Activated T-helper 17 cell treated with anti-CD3 and anti-CD28 coated beads, Interleukin-2, amount 50 U/mL, for 72 hours (primary cell): ENCODE data around the gene NAPA. TPM values are rescaled to one million over a fixed set of nuclear protein-coding genes. Genes with fewer than 3 reads are reported as not detected.

Experiments used
- ATAC-seq: fragments of 150-1000 bp; cut with Tn5 transposase; replicated peaks from 2 replicates; pipeline ENCODE4 v1.10.0; 2021; ENCODE audit warnings: mild to moderate bottlenecking, moderate library complexity
- H3K27ac Mint-ChIP-seq: one replicate; pipeline ENCODE4 v1.8.0; 2022; ENCODE audit warnings: mixed read lengths
- H3K27me3 Mint-ChIP-seq: one replicate; pipeline ENCODE4 v1.8.0; 2022; ENCODE audit warnings: mixed read lengths
- H3K36me3 Mint-ChIP-seq: one replicate; pipeline ENCODE4 v1.8.0; 2022; ENCODE audit warnings: low read depth, mild to moderate bottlenecking, mixed read lengths
- H3K4me1 Mint-ChIP-seq: one replicate; pipeline ENCODE4 v1.8.0; 2022; ENCODE audit warnings: mixed read lengths
- H3K4me3 Mint-ChIP-seq: one replicate; pipeline ENCODE4 v1.8.0; 2022; ENCODE audit warnings: mild to moderate bottlenecking, mixed read lengths
- H3K9me3 Mint-ChIP-seq: one replicate; pipeline ENCODE4 v1.8.0; 2022; ENCODE audit warnings: mixed read lengths
- total RNA-seq, 2 donors: library from RNA; stranded (reverse); gene quantifications; one replicate each; pipeline ENCODE4 v1.2.3, GENCODE V29; 2022

The NAPA gene
- total RNA-seq, 2 donors from 2014 or later: 33.7 to 72.4 TPM

DNA sequence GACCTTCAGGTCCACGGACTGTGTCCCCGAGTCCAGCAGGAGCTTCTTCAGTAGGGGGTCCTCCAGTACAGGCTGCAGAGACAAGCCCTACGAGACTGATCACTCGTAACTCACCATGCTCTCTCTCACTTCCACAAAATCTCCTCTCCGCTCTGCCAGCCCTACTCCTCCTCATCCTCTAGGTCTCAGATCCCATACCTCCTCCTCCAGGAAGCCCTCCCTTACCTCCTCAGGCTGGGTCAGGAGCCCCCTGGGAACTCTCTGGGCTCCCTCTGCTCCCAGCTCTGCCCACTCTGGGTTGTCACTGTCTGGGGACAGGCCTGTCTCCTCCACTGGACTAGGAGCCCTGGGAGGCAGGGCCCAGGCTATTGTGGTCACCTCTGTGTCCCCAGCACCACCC lies 23.9 kb upstream of the NAPA start:
- Mint-ChIP-seq H3K27me3 (peaks cover under 1% of the 10 kb centered on the region), H3K4me1 (peaks cover 5% of the 10 kb centered on the region), H3K9me3 (no peaks in the 10 kb centered on the region), H3K36me3 (no peaks in the 10 kb centered on the region), H3K4me3 (no peak overlapping the region), H3K27ac (peak overlapping the region; percentile 52)
- no peak for ATAC-seq

DNA sequence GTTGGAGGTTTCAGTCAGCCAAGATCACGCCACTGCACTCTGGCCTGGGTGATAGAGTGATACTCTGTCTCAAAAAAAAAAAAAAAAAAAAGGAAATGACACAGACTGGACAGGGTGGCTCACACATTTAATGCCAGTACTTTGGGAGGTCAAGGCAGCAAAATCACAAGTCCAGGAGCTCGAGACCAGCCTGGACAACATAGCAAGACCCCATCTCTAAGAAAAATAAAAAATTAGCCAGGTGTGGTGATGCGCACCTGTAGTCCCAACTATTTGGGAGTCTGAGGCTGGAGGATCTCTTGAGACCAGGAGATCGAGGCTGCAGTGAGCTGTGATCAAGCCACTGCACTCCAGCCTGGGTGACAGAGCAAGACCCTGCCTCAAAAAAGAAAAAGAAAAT lies 22.6 kb upstream of the NAPA start:
- no peaks in the 10 kb centered on the region for H3K27me3 Mint-ChIP-seq
- ATAC-seq: no peak
- no peak overlapping the region for H3K27ac Mint-ChIP-seq
- no peak overlapping the region for H3K4me3 Mint-ChIP-seq
- H3K36me3 Mint-ChIP-seq: no peaks in the 10 kb centered on the region
- H3K4me1 Mint-ChIP-seq: peaks cover 5% of the 10 kb centered on the region
- H3K9me3 Mint-ChIP-seq: no peaks in the 10 kb centered on the region

- no peak overlapping the region for H3K27ac Mint-ChIP-seq
- no peaks in the 10 kb centered on the region for H3K4me1 Mint-ChIP-seq
- H3K4me3 Mint-ChIP-seq: no peak overlapping the region
- H3K36me3 Mint-ChIP-seq: no peaks in the 10 kb centered on the region
- no peak for ATAC-seq
- no peaks in the 10 kb centered on the region for H3K27me3 Mint-ChIP-seq
- no peaks in the 10 kb centered on the region for H3K9me3 Mint-ChIP-seq
Observed at GRCh38 chr19:47534628-47535027, 19.8 kb upstream of the NAPA start.

GRCh38 chr19:47531640-47532387 lies 17.0 kb upstream of the NAPA start:
- no peak for ATAC-seq
- Mint-ChIP-seq H3K4me1 (no peaks in the 10 kb centered on the region), H3K36me3 (no peaks in the 10 kb centered on the region), H3K27ac (no peak overlapping the region), H3K9me3 (no peaks in the 10 kb centered on the region), H3K4me3 (no peak overlapping the region), H3K27me3 (no peaks in the 10 kb centered on the region)

DNA sequence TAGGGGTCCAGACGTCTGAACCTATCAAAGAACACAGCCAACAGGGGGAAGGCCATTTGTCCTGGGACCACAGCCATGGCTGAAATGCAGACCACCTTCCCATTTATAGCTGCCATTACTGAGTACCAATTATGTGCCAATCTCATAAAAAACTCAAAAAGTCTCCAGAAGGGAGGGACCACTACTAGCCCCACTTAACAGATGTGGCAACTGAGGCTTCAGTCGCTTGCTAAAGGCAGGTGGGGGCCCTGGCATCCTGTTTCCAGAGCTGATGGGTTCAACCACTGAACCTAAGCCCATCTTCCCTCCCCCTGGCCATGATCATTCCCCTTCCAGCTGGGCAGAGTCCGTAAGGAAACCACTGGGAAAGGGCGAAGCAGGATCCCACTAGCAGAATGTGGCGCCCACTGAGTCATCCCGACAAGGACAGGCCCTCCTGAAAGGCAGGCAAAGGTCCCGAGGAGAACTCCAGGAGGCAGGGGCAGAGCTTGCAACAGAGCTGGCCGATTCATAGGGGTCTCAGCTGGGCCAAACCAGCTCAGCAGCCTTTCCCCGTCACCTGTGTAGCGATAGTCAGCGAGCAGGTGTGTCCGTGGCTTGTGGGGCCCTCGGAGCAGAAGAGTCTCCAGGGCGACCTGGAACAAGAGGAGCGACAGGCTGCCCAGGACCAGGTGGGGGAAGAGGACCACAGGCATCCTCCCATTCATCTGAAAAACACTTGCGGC lies 14.3 kb upstream of the NAPA start:
- Mint-ChIP-seq H3K4me3 (no peak overlapping the region), H3K27me3 (no peaks in the 10 kb centered on the region), H3K9me3 (no peaks in the 10 kb centered on the region), H3K27ac (no peak overlapping the region), H3K4me1 (no peaks in the 10 kb centered on the region), H3K36me3 (no peaks in the 10 kb centered on the region)
- ATAC-seq: no peak

DNA sequence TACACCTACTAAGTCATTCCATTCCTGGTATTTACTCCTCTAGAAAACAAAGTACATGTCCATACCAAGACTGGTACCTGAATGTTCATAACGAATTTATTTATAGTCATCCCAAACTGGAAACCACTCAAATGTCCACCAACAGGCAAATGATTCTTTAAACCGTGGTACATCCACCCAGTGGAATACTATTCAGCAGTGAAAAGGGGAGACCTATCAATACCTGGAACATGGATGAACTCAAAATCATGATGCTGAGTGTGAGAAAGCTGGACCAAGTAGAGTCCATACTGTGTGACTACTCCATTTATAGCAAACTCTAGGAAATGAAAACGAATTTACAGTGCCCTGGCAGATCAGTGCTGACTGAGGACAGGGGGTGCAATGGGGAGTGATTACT lies 11.9 kb upstream of the NAPA start:
- Mint-ChIP-seq H3K27me3 (peaks cover 5% of the 10 kb centered on the region), H3K27ac (no peak overlapping the region), H3K36me3 (no peaks in the 10 kb centered on the region), H3K4me3 (no peak overlapping the region), H3K4me1 (no peaks in the 10 kb centered on the region), H3K9me3 (no peaks in the 10 kb centered on the region)
- ATAC-seq: no peak

DNA sequence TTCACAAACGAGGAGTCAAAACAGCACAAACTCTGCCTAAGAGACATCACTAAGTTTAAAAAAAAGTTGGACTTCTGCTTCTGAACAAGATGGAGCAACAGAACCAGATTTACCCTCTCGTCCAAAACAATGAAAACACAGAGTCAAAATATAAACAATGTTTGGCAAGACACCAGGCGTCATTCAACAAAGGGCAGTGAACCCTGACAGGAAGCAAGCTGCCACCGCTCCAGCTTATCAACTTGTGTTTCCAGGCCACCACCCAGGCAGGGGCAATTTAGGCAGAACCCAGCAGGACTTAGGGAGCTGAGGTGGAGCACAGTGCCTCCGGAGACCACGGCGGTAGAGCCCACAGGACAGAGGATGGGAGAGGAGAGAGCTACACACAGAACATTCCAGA lies 8.6 kb upstream of the NAPA start:
- Mint-ChIP-seq H3K4me3 (no peak overlapping the region), H3K9me3 (no peaks in the 10 kb centered on the region), H3K27me3 (peaks cover 7% of the 10 kb centered on the region), H3K4me1 (no peaks in the 10 kb centered on the region), H3K27ac (no peak overlapping the region), H3K36me3 (no peaks in the 10 kb centered on the region)
- ATAC-seq: no peak

DNA sequence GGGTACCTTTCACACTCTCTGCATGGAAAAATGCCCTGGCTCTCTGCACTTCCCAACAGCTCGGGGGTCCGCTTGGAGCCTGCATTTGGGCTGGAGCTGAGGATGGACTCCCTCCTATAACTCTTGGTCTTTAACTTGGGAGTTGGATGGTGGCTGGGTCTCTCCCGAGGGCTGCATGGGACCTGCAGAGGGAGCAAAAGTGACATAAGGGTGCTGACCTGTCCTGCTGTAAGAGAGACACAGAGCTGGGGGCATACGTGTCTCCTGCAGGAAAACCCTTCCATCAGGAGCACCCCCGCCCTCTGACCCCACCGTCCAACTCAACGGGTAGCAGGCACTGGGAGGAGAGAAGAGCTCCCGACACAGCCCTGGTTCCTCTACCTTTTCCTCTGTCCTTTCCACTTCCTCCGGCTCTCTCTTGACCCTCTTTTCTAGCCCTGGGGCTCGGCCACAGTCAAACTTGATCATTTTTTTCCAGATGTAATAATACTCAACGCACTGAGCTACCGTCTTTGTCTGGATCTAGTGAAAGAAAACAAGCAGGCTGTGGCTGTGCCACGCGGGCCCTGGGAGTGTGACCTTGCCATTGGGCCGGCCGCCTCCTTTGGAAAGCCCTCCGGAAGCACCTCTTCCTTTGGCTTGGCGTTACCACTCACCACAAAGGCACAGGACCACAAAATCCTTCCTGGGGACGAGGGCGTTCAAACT lies 6.8 kb upstream of the NAPA start:
- no peaks in the 10 kb centered on the region for H3K36me3 Mint-ChIP-seq
- H3K27me3 Mint-ChIP-seq: peaks cover 7% of the 10 kb centered on the region
- H3K27ac Mint-ChIP-seq: no peak overlapping the region
- no peak for ATAC-seq
- H3K4me1 Mint-ChIP-seq: no peaks in the 10 kb centered on the region
- no peak overlapping the region for H3K4me3 Mint-ChIP-seq
- no peaks in the 10 kb centered on the region for H3K9me3 Mint-ChIP-seq

GRCh38 chr19:47520839-47521238 lies 6.0 kb upstream of the NAPA start:
- Mint-ChIP-seq H3K27ac (no peak overlapping the region), H3K36me3 (no peaks in the 10 kb centered on the region), H3K4me3 (no peak overlapping the region), H3K9me3 (no peaks in the 10 kb centered on the region), H3K4me1 (no peaks in the 10 kb centered on the region), H3K27me3 (peaks cover 7% of the 10 kb centered on the region)
- ATAC-seq: no peak

DNA sequence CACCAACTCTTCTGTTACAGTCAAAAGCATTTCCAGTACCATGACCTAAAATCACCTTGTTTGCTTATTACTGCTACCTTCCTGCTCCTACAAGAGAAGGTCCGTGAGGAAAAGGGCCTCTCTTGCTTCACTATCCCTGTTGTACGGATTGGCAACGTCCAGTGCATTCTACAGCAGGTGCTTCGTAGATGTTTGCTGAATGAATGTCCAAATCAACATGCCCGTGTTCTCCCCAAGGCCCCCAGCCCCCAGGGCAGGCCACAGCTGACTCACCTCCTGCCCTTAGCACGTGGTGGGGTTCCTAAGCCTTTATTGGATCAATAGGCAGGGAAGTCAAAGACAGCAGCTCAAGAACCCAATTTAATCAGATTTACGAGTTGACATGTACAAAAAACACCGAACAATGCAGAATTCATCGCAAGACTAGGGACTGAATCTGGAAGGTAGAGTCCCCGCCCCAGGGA lies 5.5 kb upstream of the NAPA start:
- no peak for ATAC-seq
- peaks cover 7% of the 10 kb centered on the region for H3K27me3 Mint-ChIP-seq
- no peak overlapping the region for H3K4me3 Mint-ChIP-seq
- no peak overlapping the region for H3K27ac Mint-ChIP-seq
- H3K4me1 Mint-ChIP-seq: no peaks in the 10 kb centered on the region
- H3K36me3 Mint-ChIP-seq: peaks cover 2% of the 10 kb centered on the region
- H3K9me3 Mint-ChIP-seq: no peaks in the 10 kb centered on the region

DNA sequence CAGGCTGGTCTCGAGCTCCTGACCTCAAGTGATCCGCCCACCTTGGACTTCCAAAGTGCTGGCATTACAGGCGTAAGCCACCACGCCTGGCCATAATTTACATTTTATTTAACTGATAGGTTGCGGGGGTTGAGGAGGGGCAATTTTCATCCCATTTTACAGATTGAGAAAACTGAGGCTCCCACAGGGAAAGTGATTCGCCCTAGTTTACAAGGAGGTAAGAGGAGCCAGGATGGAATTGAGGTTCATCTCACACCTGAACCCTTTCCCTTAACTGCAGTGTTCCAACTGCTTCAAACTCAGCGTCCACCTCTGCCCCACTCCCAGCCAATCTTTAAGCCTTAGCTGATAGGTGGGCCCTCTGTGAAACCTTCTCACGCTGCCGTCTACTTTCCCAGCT lies 4.0 kb upstream of the NAPA start:
- ATAC-seq: no peak
- Mint-ChIP-seq H3K4me1 (no peaks in the 10 kb centered on the region), H3K36me3 (peaks cover 13% of the 10 kb centered on the region), H3K27me3 (peaks cover 4% of the 10 kb centered on the region), H3K9me3 (no peaks in the 10 kb centered on the region), H3K4me3 (no peak overlapping the region), H3K27ac (peak overlapping the region; percentile 56)

DNA sequence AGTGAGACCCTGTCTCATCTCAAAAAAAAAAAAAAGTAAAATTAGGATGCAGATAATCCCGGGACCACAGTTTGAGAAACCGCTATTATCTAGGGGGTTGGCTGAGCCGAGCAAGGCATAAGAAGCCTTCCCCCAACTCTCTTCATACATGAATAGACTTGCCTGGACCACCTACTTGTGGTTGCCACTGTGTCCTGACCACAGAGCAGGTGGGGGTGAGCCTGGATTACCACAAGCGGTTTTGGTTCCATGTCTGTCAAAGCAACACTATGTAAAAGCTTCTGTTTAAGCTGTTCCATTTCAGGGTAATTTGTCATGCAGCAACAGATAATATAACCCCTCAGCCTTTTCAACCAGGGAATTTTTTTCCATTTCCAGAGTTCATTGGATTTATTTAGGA lies 3.3 kb upstream of the NAPA start:
- H3K27me3 Mint-ChIP-seq: peaks cover 4% of the 10 kb centered on the region
- peaks cover 13% of the 10 kb centered on the region for H3K36me3 Mint-ChIP-seq
- peak overlapping the region; percentile 33 for H3K4me3 Mint-ChIP-seq
- no peaks in the 10 kb centered on the region for H3K9me3 Mint-ChIP-seq
- no peak for ATAC-seq
- no peak overlapping the region for H3K27ac Mint-ChIP-seq
- peaks cover 6% of the 10 kb centered on the region for H3K4me1 Mint-ChIP-seq

DNA sequence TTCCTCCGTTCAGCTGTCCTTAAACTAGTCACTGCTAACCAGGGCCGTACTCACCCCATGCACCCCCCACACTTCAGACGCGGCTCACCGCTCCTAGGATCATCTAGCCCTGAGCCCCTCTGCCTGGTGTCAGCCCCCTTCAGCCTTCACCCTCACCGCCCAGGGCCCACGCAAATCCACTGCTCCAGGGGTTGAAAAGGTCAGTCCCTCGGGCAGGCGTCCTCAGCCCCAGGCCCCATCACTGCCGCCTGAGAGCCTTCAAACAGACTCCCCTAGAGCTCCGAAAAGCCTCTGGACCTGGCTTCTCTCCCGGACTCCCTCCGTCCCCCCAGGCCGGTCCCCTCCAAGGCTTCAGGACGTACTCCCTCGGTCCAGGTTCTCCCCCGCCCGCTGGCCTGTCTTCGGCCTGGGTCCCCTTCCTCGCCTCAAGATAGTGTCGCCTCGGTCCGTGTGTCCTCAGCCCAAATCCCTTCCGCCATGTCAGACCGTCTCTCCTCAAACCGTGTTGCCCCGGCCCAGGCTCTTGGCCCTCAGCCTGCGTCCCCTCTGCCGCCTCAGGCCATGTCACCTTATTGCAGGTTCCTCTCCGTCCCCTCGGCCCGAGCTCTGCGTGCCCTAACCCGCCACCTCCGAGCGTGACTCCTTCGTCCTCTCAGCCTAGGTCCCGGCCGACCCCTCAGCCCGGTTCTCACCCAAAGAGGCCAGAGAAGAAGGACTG lies 553 bp downstream of the NAPA start:
- Mint-ChIP-seq H3K9me3 (no peaks in the 10 kb centered on the region), H3K4me3 (peak overlapping the region; percentile 96), H3K27me3 (no peaks in the 10 kb centered on the region), H3K4me1 (peaks cover 20% of the 10 kb centered on the region), H3K27ac (peak overlapping the region; percentile 98), H3K36me3 (peaks cover 13% of the 10 kb centered on the region)
- ATAC-seq: no peak

DNA sequence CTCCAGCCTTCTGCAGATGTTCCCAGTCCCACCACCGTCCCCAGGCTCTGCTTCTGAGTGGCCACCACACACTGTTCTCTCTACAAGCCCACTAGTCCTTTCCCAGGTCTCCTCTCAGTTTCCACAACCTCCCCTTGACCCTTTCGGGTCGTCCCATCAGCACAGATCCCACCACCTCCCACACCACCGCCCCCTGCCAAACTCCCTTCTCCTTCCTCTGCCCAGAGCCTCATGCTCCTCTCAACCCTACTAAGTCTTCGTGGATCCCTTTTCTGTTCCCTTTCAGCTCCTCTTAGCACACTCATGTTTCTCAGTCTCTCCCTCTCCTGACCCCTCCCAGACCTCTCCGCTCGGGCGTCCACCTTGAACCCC lies 1.9 kb downstream of the NAPA start:
- Mint-ChIP-seq H3K27ac (peak overlapping the region; percentile 98), H3K36me3 (peaks cover 13% of the 10 kb centered on the region), H3K9me3 (no peaks in the 10 kb centered on the region), H3K27me3 (no peaks in the 10 kb centered on the region), H3K4me1 (peaks cover 20% of the 10 kb centered on the region), H3K4me3 (peak overlapping the region; percentile 96)
- no peak for ATAC-seq
